Cardiac muscle cell (in vitro differentiated cells and primary cell): ENCODE measurements around the gene PCDH9. TPM values are rescaled to one million over a fixed set of nuclear protein-coding genes. Genes with fewer than 3 reads are reported as not detected.

Experiments used
- DNase-seq, 2 donors: peaks; one replicate each; pipeline versions ENCODE4 v3.0.0 to v3.0.0-alpha.2; 2010 to 2017; ENCODE audit warnings: low read depth in 1 of 2, low spot score in 1 of 2
- H3K27ac ChIP-seq: fragments of 200-600 bp; sonication (generic); 2 replicates; pipeline ENCODE4 v1.5.1; 2016
- H3K27me3 ChIP-seq: fragments of 200-600 bp; sonication (generic); 2 replicates; pipeline ENCODE4 v1.6.0; 2016; ENCODE audit warnings: control low read depth
- H3K36me3 ChIP-seq: fragments of 200-600 bp; sonication (generic); 2 replicates; pipeline ENCODE4 v1.5.1; 2016; ENCODE audit warnings: control low read depth
- H3K4me1 ChIP-seq: fragments of 200-600 bp; sonication (generic); 2 replicates; pipeline ENCODE4 v1.8.1; 2017; ENCODE audit warnings: low read depth, mild to moderate bottlenecking, mixed run types
- H3K4me3 ChIP-seq: fragments of 200-600 bp; sonication (generic); 2 replicates; pipeline ENCODE4 v1.5.1; 2016; ENCODE audit warnings: mild to moderate bottlenecking
- H3K9me3 ChIP-seq: fragments of 200-600 bp; sonication (generic); 2 replicates; pipeline ENCODE4 v1.5.1; 2017; ENCODE audit warnings: low read depth, mild to moderate bottlenecking, control low read depth
- CTCF ChIP-seq: IDR thresholded peaks from 2 replicates; pipeline ENCODE4 v1.5.1; 2012; ENCODE audit warnings: low read depth, mild to moderate bottlenecking, low read length
- polyA plus RNA-seq: library from polyadenylated mRNA; unstranded; fragments of >200 nt; fragmentation: Nextera tagmentation; extraction: Ambion mirVana; gene quantifications from 2 replicates; pipeline ENCODE4 v1.2.1, GENCODE V29; 2016
- total RNA-seq: library from RNA; depleted of rRNA; stranded (reverse); fragments of >200 nt; gene quantifications from 2 replicates; pipeline ENCODE4 v1.2.3, GENCODE V29; 2016

The PCDH9 gene
- total and polyA plus RNA-seq, 2 experiments from 2014 or later: 1.6 to 2.3 TPM

GRCh38 chr13:67235265-67235664 is 5.1 kb upstream of the PCDH9 start:
- Histone ChIP-seq H3K4me1 (peaks cover 8% of the 10 kb centered on the region), H3K4me3 (no peak overlapping the region), H3K27ac (no peak overlapping the region), H3K9me3 (no peaks in the 10 kb centered on the region), H3K27me3 (no peaks in the 10 kb centered on the region), H3K36me3 (no peaks in the 10 kb centered on the region)
- TF ChIP-seq CTCF: no peak
- DNase-seq: no peak

- H3K9me3 ChIP-seq: no peaks in the 10 kb centered on the region
- no peak overlapping the region for H3K27ac ChIP-seq
- no peak overlapping the region for H3K4me3 ChIP-seq
- no peak for DNase-seq
- H3K27me3 ChIP-seq: no peaks in the 10 kb centered on the region
- no peaks in the 10 kb centered on the region for H3K36me3 ChIP-seq
- H3K4me1 ChIP-seq: peaks cover 8% of the 10 kb centered on the region
- no peak for TF ChIP-seq CTCF
These were observed 2.2 kb upstream of the PCDH9 start for GRCh38 chr13:67232384-67232783.

- Histone ChIP-seq H3K4me3 (peak overlapping the region; percentile 83), H3K36me3 (no peaks in the 10 kb centered on the region), H3K9me3 (no peaks in the 10 kb centered on the region), H3K4me1 (peaks cover 8% of the 10 kb centered on the region), H3K27me3 (no peaks in the 10 kb centered on the region), H3K27ac (peak overlapping the region; percentile 74)
- TF ChIP-seq CTCF: no peak
- DNase-seq: peak; percentile 8 to 20
These were observed 1.3 kb upstream of the PCDH9 start for GRCh38 chr13:67231289-67232000.

- Histone ChIP-seq H3K27ac (peak overlapping the region; percentile 74), H3K4me3 (peak overlapping the region; percentile 83), H3K36me3 (no peaks in the 10 kb centered on the region), H3K9me3 (no peaks in the 10 kb centered on the region), H3K27me3 (no peaks in the 10 kb centered on the region), H3K4me1 (peaks cover 8% of the 10 kb centered on the region)
- peak; percentile 96 to 99 for DNase-seq
- no peak for TF ChIP-seq CTCF
These were observed 510 bp upstream of the PCDH9 start for GRCh38 chr13:67230404-67231288.

GRCh38 chr13:67228916-67229315 is 1.2 kb downstream of the PCDH9 start:
- DNase-seq: peak in 1 of 2 donors; percentile 29
- Histone ChIP-seq H3K4me3 (peak overlapping the region; percentile 83), H3K36me3 (no peaks in the 10 kb centered on the region), H3K4me1 (peaks cover 10% of the 10 kb centered on the region), H3K9me3 (no peaks in the 10 kb centered on the region), H3K27ac (no peak overlapping the region), H3K27me3 (no peaks in the 10 kb centered on the region)
- TF ChIP-seq CTCF: no peak
